ENCODE data around the gene NOP16. TPM values are rescaled to one million over a fixed set of nuclear protein-coding genes. Genes with fewer than 3 reads are reported as not detected.

NOP16 gene
- total RNA-seq, 1 experiment from 2014 or later: 103 TPM

- H3K4me2 ChIP-seq (ENCODE audit: low read length): peak overlapping the region; percentile 99
- H3K79me2 ChIP-seq (ENCODE audit: low read length): peaks cover 67% of the 10 kb centered on the region
- H2AFZ ChIP-seq (ENCODE audit: low read length): no peak overlapping the region
- peaks cover 14% of the 10 kb centered on the region for H3K4me1 ChIP-seq (ENCODE audit: insufficient read depth, low read length)
- peak overlapping the region; percentile 94 for H3K4me3 ChIP-seq (ENCODE audit: low read length)
- TF ChIP-seq EZH2 (IDR thresholded peaks at IDR 0.05; ENCODE audit: low read length, unreplicated experiment) (no peak), CTCF (conservative IDR thresholded peaks at IDR 0.05; ENCODE audit: low read depth, low read length) (no peak), EZH2phosphoT487 (IDR thresholded peaks at IDR 0.05; ENCODE audit: borderline replicate concordance, low read length) (no peak)
- DNase-seq (no peak), ATAC-seq (no peak)
- POLR2A ChIA-PET (ENCODE audit: unreplicated experiment): no interaction called here
- no TSS peak for BruUV-seq (replicated peaks)
- no peak overlapping the region for H3K27ac ChIP-seq (ENCODE audit: low read length)
- no peaks in the 10 kb centered on the region for H3K9me3 ChIP-seq (ENCODE audit: low read length)
- intact Hi-C loops (cut with micrococcal nuclease): no loop called here
- peaks cover 32% of the 10 kb centered on the region for H4K20me1 ChIP-seq (ENCODE audit: low read length)
- H3K36me3 ChIP-seq (ENCODE audit: low read depth, low read length): peaks cover 65% of the 10 kb centered on the region
- H3F3A ChIP-seq (ENCODE audit: low read length, unreplicated experiment): no peaks in the 10 kb centered on the region
- CTCF ChIA-PET: no interaction called here
- H3K9me2 ChIP-seq (replicated peaks; ENCODE audit: low read length): no peaks in the 10 kb centered on the region
- H3K9ac ChIP-seq (ENCODE audit: low read length): no peak overlapping the region
- H3K27me3 ChIP-seq (ENCODE audit: low read length): no peaks in the 10 kb centered on the region
Measured at GRCh38 chr5:176386491-176386890, 1.9 kb downstream of the NOP16 start.

GRCh38 chr5:176384991-176385390 lies 3.4 kb downstream of the NOP16 start:
- Histone ChIP-seq H4K20me1 (ENCODE audit: low read length) (peaks cover 32% of the 10 kb centered on the region), H3K27ac (ENCODE audit: low read length) (no peak overlapping the region), H3F3A (ENCODE audit: low read length, unreplicated experiment) (no peaks in the 10 kb centered on the region), H3K79me2 (ENCODE audit: low read length) (peaks cover 54% of the 10 kb centered on the region), H3K9me3 (ENCODE audit: low read length) (no peaks in the 10 kb centered on the region), H3K9me2 (replicated peaks; ENCODE audit: low read length) (no peaks in the 10 kb centered on the region), H3K36me3 (ENCODE audit: low read depth, low read length) (peaks cover 58% of the 10 kb centered on the region), H3K4me1 (ENCODE audit: insufficient read depth, low read length) (peaks cover 14% of the 10 kb centered on the region), H3K9ac (ENCODE audit: low read length) (no peak overlapping the region), H3K4me3 (ENCODE audit: low read length) (no peak overlapping the region), H3K27me3 (ENCODE audit: low read length) (no peaks in the 10 kb centered on the region), H3K4me2 (ENCODE audit: low read length) (no peak overlapping the region), H2AFZ (ENCODE audit: low read length) (no peak overlapping the region)
- POLR2A ChIA-PET (ENCODE audit: unreplicated experiment): no interaction called here
- no TSS peak for BruUV-seq (replicated peaks)
- DNase-seq: no peak
- ATAC-seq: no peak
- intact Hi-C loops (cut with micrococcal nuclease): no loop called here
- no peak for TF ChIP-seq EZH2phosphoT487 (IDR thresholded peaks at IDR 0.05; ENCODE audit: borderline replicate concordance, low read length)
- CTCF ChIA-PET: no interaction called here

GRCh38 chr5:176384366-176384930 lies 4.0 kb downstream of the NOP16 start:
- H2AFZ ChIP-seq (ENCODE audit: low read length): no peak overlapping the region
- DNase-seq: no peak
- no peak overlapping the region for H3K9ac ChIP-seq (ENCODE audit: low read length)
- peaks cover 49% of the 10 kb centered on the region for H3K79me2 ChIP-seq (ENCODE audit: low read length)
- TF ChIP-seq EZH2 (IDR thresholded peaks at IDR 0.05; ENCODE audit: low read length, unreplicated experiment) (no peak), EZH2phosphoT487 (IDR thresholded peaks at IDR 0.05; ENCODE audit: borderline replicate concordance, low read length) (no peak), CTCF (conservative IDR thresholded peaks at IDR 0.05; ENCODE audit: low read depth, low read length) (no peak)
- H3K4me1 ChIP-seq (ENCODE audit: insufficient read depth, low read length): peaks cover 14% of the 10 kb centered on the region
- ATAC-seq: no peak
- ChIA-PET POLR2A (ENCODE audit: unreplicated experiment) (no interaction called here), CTCF (no interaction called here)
- BruUV-seq (replicated peaks): no TSS peak
- H3K27ac ChIP-seq (ENCODE audit: low read length): no peak overlapping the region
- no peak overlapping the region for H3K4me3 ChIP-seq (ENCODE audit: low read length)
- H3K9me3 ChIP-seq (ENCODE audit: low read length): no peaks in the 10 kb centered on the region
- H3K4me2 ChIP-seq (ENCODE audit: low read length): no peak overlapping the region
- peaks cover 32% of the 10 kb centered on the region for H4K20me1 ChIP-seq (ENCODE audit: low read length)
- intact Hi-C loops (cut with micrococcal nuclease): no loop called here
- H3K27me3 ChIP-seq (ENCODE audit: low read length): no peaks in the 10 kb centered on the region
- H3F3A ChIP-seq (ENCODE audit: low read length, unreplicated experiment): no peaks in the 10 kb centered on the region
- H3K9me2 ChIP-seq (replicated peaks; ENCODE audit: low read length): no peaks in the 10 kb centered on the region
- H3K36me3 ChIP-seq (ENCODE audit: low read depth, low read length): peaks cover 58% of the 10 kb centered on the region

Data from PC-3 (cell line).